ENCODE data around the gene C10orf62. TPM values are rescaled to one million over a fixed set of nuclear protein-coding genes. Genes with fewer than 3 reads are reported as not detected.
"Not testable (repeated sequence)": the region's sequence is repeated elsewhere in the genome, so short reads cannot be mapped to it uniquely, and the experiment has no call there.

C10orf62 gene
- total RNA-seq (2014; rRNA removed; shearing (Covaris generic)), result not detected in 2 replicates
- 0.12 TPM in 1 of 2 replicates, not detected in the other for polyA plus RNA-seq (2015; cell fraction: cytosol; rRNA removed)
- polyA plus RNA-seq (2015; cell fraction: nucleus; rRNA removed), result 0.19 and 3.2 TPM in 2 replicates

GRCh38 chr10:97589479-97589878, at the start of gene C10orf62:
TSS of gene C10orf62 (plus strand) at chr10:97589721. CDS start at chr10:97589898, 177 bp downstream.
- no peak for DNase-seq (ENCODE audit: low read depth, low spot score)
- in situ Hi-C loops (cut with HindIII; ENCODE audit: low pct_unique_long_range_greater_than_20kb, low sequenced_read_pairs), result no loop called here

GRCh38 chr10:97540669-97541500, 48.6 kb upstream of the C10orf62 start:
- DNase-seq (ENCODE audit: low read depth, low spot score), result no peak
- in situ Hi-C loops (cut with HindIII; ENCODE audit: low pct_unique_long_range_greater_than_20kb, low sequenced_read_pairs), result no loop called here

GRCh38 chr10:97542169-97543024, 47.1 kb upstream of the C10orf62 start:
- in situ Hi-C loops (cut with HindIII; ENCODE audit: low pct_unique_long_range_greater_than_20kb, low sequenced_read_pairs), result no loop called here
- DNase-seq (ENCODE audit: low read depth, low spot score), result peak; percentile 27

- in situ Hi-C loops (cut with HindIII; ENCODE audit: low pct_unique_long_range_greater_than_20kb, low sequenced_read_pairs), result no loop called here
- peak; percentile 85 for DNase-seq (ENCODE audit: low read depth, low spot score)
Measured at GRCh38 chr10:97543025-97543546, 46.4 kb upstream of the C10orf62 start.

GRCh38 chr10:97546456-97547270, 42.9 kb upstream of the C10orf62 start:
- in situ Hi-C loops (cut with HindIII; ENCODE audit: low pct_unique_long_range_greater_than_20kb, low sequenced_read_pairs), result no loop called here
- no peak for DNase-seq (ENCODE audit: low read depth, low spot score)

GRCh38 chr10:97547271-97547600, 42.3 kb upstream of the C10orf62 start:
- DNase-seq (ENCODE audit: low read depth, low spot score), result no peak
- in situ Hi-C loops (cut with HindIII; ENCODE audit: low pct_unique_long_range_greater_than_20kb, low sequenced_read_pairs), result no loop called here

GRCh38 chr10:97547962-97548361, 41.6 kb upstream of the C10orf62 start:
- in situ Hi-C loops (cut with HindIII; ENCODE audit: low pct_unique_long_range_greater_than_20kb, low sequenced_read_pairs), result no loop called here
- no peak for DNase-seq (ENCODE audit: low read depth, low spot score)

- in situ Hi-C loops (cut with HindIII; ENCODE audit: low pct_unique_long_range_greater_than_20kb, low sequenced_read_pairs), result no loop called here
- no peak for DNase-seq (ENCODE audit: low read depth, low spot score)
Measured at GRCh38 chr10:97548828-97549455, 40.6 kb upstream of the C10orf62 start.

GRCh38 chr10:97549587-97550322, 39.8 kb upstream of the C10orf62 start:
- in situ Hi-C loops (cut with HindIII; ENCODE audit: low pct_unique_long_range_greater_than_20kb, low sequenced_read_pairs), result no loop called here
- DNase-seq (ENCODE audit: low read depth, low spot score), result peak; percentile 60

- no peak for DNase-seq (ENCODE audit: low read depth, low spot score)
- in situ Hi-C loops (cut with HindIII; ENCODE audit: low pct_unique_long_range_greater_than_20kb, low sequenced_read_pairs), result no loop called here
Measured at GRCh38 chr10:97550336-97551149, 39.0 kb upstream of the C10orf62 start.

- in situ Hi-C loops (cut with HindIII; ENCODE audit: low pct_unique_long_range_greater_than_20kb, low sequenced_read_pairs), result no loop called here
- no peak for DNase-seq (ENCODE audit: low read depth, low spot score)
Measured at GRCh38 chr10:97551271-97551670, 38.2 kb upstream of the C10orf62 start.

- in situ Hi-C loops (cut with HindIII; ENCODE audit: low pct_unique_long_range_greater_than_20kb, low sequenced_read_pairs), result no loop called here
Measured at GRCh38 chr10:97553575-97554031, 35.9 kb upstream of the C10orf62 start.

GRCh38 chr10:97554336-97554735, 35.2 kb upstream of the C10orf62 start:
- in situ Hi-C loops (cut with HindIII; ENCODE audit: low pct_unique_long_range_greater_than_20kb, low sequenced_read_pairs); DNase-seq (ENCODE audit: low read depth, low spot score): not testable (repeated sequence)

More at GRCh38 chr10:97553575-97554031, 35.9 kb upstream of the C10orf62 start:
- peak; percentile 51 for DNase-seq (ENCODE audit: low read depth, low spot score)

- in situ Hi-C loops (cut with HindIII; ENCODE audit: low pct_unique_long_range_greater_than_20kb, low sequenced_read_pairs); DNase-seq (ENCODE audit: low read depth, low spot score): not testable (repeated sequence)
Measured at GRCh38 chr10:97555541-97555940, 34.0 kb upstream of the C10orf62 start.

- DNase-seq (ENCODE audit: low read depth, low spot score); in situ Hi-C loops (cut with HindIII; ENCODE audit: low pct_unique_long_range_greater_than_20kb, low sequenced_read_pairs): not testable (repeated sequence)
Measured at GRCh38 chr10:97560731-97561381, 28.7 kb upstream of the C10orf62 start.

Measured in SK-MEL-5 (cell line).